ENCODE results near the gene OVOL2. TPM values are rescaled to one million over a fixed set of nuclear protein-coding genes. Genes with fewer than 3 reads are reported as not detected.

Gene OVOL2
- total RNA-seq, 2 donors from 2014 or later, result 3.6 to 15.8 TPM

- ATAC-seq, result peak; percentile 36
- intact Hi-C loops (cut with DNase I), result loop anchor here (10.0 kb wide), 1 partner anchor 77 kb away; the partner anchor contains the start of genes KAT14 and PET117
- peaks cover 28% of the 10 kb centered on the region for H3K4me1 ChIP-seq
- no peak for DNase-seq
- peak overlapping the region; percentile 72 to 86 (median 83) for H3K27ac ChIP-seq
- no peaks in the 10 kb centered on the region for H3K27me3 ChIP-seq
- WGBS, 2 donors, result 8 to 15% methylated on average over 14 of the region's 14 CpGs
- no peaks in the 10 kb centered on the region for H3K9me3 ChIP-seq
- peak overlapping the region in 1 of 2 donors; percentile 90 for H3K4me3 ChIP-seq
- no peaks in the 10 kb centered on the region for H3K36me3 ChIP-seq (replicated peaks in 1 of 2; ENCODE audit: insufficient read depth in 1 of 2, low read depth in 2 of 2)
- no peak for TF ChIP-seq CTCF (IDR thresholded peaks at IDR 0.05)
These were observed 256 bp upstream of the OVOL2 start for GRCh38 chr20:18057994-18058349.

DNA sequence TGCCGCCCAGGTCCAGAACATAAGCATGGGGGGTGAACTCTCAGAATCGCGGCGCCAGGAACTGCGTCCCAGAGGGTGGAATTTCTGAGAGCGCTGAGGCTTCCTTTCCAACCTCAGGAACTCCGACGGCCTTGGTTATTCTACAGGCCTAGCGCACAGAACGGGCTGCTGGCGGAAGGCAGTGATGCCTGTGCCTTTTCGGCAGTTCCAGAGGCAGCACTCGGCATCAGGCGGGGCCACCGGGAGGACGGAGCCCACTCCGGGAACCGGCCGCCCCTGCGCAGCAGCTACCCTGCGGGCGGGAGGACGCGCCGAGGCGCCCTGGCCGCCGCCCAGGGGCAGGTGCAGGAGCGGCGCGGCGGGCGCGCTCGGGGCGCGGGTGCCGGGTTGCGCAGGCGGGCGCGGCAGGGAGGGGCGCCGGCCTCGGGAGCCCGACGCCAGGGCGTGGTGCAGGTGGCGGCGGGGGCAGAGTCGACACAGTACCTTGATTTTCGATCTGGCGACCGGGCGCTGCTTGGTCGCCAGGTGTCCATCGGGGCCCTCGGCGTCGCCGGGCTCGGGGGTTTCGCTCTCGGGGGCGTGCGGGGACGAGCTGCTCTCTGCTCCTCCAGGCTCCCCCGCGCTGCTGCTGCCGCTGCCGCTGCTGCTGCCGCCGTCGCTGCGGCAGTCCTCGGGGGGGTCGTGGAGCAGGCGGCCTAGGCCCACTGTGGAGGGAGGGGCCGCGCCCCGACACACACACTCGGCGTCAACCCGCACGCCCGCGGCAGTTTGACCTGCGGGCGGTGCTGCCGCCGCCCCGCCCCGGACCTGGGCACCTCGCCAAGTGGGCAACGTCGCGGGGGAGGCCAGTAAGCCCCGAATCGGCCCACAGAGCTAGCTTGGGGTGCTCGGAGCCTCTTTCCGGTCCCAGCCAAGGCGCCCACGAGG lies 1.3 kb downstream of the OVOL2 start:
- H3K27me3 ChIP-seq, result no peaks in the 10 kb centered on the region
- peak overlapping the region in 3 of 4 donors; percentile 81 to 86 (median 85) for H3K27ac ChIP-seq
- TF ChIP-seq POLR2A (IDR thresholded peaks at IDR 0.05), result peak in 1 of 3 donors; percentile 20
- TF ChIP-seq CTCF (IDR thresholded peaks at IDR 0.05), result no peak
- peak; percentile 22 for ATAC-seq
- no peaks in the 10 kb centered on the region for H3K9me3 ChIP-seq
- no peaks in the 10 kb centered on the region for H3K36me3 ChIP-seq (replicated peaks in 1 of 2; ENCODE audit: insufficient read depth in 1 of 2, low read depth in 2 of 2)
- H3K4me3 ChIP-seq, result peak overlapping the region; percentile 86 to 90
- peaks cover 28% of the 10 kb centered on the region for H3K4me1 ChIP-seq
- 4 to 20% methylated on average over 7 to 91 of the region's 103 CpGs for WGBS, 2 donors
- intact Hi-C loops (cut with DNase I), result loop anchor here (10.0 kb wide), 1 partner anchor 78 kb away; the partner anchor contains the start of genes KAT14 and PET117
- DNase-seq, result peak; percentile 22 to 53 (median 32)

GRCh38 chr20:18055261-18055660 lies 2.5 kb downstream of the OVOL2 start:
- intact Hi-C loops (cut with DNase I), result loop anchor here (10.0 kb wide), 1 partner anchor 80 kb away; the partner anchor contains the start of genes KAT14 and PET117
- 45 to 69% methylated on average over 11 of the region's 11 CpGs for WGBS, 2 donors
- Histone ChIP-seq H3K27ac (no peak overlapping the region), H3K36me3 (replicated peaks in 1 of 2; ENCODE audit: insufficient read depth in 1 of 2, low read depth in 2 of 2) (no peaks in the 10 kb centered on the region), H3K4me1 (peaks cover 28% of the 10 kb centered on the region), H3K9me3 (no peaks in the 10 kb centered on the region), H3K4me3 (no peak overlapping the region), H3K27me3 (no peaks in the 10 kb centered on the region)
- no peak for TF ChIP-seq POLR2A (IDR thresholded peaks at IDR 0.05)
- no peak for TF ChIP-seq CTCF (IDR thresholded peaks at IDR 0.05)
- DNase-seq, result no peak
- ATAC-seq, result no peak

- H3K27me3 ChIP-seq, result no peaks in the 10 kb centered on the region
- peaks cover 8% of the 10 kb centered on the region for H3K4me1 ChIP-seq
- no peaks in the 10 kb centered on the region for H3K36me3 ChIP-seq (replicated peaks in 1 of 2; ENCODE audit: insufficient read depth in 1 of 2, low read depth in 2 of 2)
- DNase-seq, result no peak
- intact Hi-C loops (cut with DNase I), result loop anchor here (10.0 kb wide), 1 partner anchor 82 kb away; the partner anchor contains the start of genes KAT14 and PET117
- no peak for ATAC-seq
- 89 to 93% methylated on average over 4 of the region's 4 CpGs for whole genome bisulfite sequencing, 2 donors
- no peak overlapping the region for H3K27ac ChIP-seq
- no peaks in the 10 kb centered on the region for H3K9me3 ChIP-seq
- H3K4me3 ChIP-seq, result no peak overlapping the region
- TF ChIP-seq CTCF (IDR thresholded peaks at IDR 0.05), result no peak
- TF ChIP-seq POLR2A (IDR thresholded peaks at IDR 0.05), result no peak
These were observed 4.9 kb downstream of the OVOL2 start for GRCh38 chr20:18052856-18053255.
